Measurements from ENCODE around the gene CACNA2D1.
A peak's percentile ranks its signal among the peaks of the same experiment; 100 is the strongest.

The CACNA2D1 gene

DNA sequence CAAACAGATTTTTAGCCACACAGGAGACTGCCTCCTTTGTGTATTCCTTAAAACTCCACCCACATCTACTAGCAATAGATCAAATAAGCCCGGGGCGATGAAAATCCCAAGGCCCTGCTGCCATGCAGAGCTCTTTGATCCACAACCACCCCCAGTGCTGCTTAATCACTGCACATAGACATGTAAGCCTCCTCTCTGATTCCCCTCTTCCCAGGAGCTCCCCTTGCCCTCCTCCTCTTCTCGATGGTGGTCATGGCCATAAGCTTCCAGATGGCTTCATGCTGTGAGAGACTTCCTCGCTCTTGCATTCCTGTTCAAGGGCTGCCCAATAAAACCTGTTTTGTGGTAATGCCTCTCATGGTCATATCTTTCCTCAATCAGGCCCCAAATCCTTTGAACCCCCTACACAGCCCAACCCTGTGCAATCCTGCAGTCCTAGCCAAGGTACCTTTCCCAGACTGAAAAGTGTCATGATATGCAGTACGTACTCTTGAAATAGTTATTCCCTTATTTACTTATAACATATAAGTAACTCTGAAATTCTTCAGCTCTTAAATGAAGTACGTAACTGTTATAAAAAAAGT lies 158.5 kb downstream of the CACNA2D1 start:
- DNase-seq (ENCODE audit: low spot score) = no peak

DNA sequence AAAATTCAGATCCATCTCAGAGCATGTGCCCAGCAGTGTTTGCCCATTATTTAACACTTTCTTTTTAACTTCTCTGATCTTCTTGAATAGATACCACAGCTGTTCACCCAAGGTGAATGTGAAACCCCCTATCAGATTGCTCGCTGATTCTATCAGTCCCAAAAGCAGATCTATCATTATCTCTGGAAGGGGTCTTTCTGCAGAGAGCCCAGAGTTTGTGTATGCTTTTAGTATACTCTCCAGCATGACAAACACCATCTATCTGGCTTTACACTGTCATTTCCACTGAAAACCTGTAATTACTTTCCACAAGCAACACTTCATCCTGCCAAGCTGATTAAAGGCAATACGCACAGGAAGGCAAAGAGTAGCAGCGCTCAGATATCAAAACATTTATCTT lies 168.2 kb downstream of the CACNA2D1 start:
- no peak for DNase-seq (ENCODE audit: low spot score)

DNA sequence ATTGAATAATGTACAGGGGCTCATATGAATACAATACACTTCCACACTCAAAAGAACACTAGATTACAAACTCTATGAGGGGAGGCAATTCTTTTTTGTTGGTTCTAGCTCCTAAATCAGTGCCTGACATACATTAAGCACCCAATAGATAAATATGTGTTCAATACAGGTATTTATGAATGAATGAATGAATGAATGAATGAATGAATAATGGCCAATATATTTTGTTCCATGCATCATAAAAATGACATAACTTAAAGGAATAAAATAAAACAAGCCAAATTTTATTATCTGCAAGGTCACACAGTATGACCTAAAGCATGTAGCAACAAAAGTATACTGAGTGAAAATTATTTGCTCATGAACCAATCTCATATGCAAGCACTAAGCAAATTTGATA lies 168.9 kb downstream of the CACNA2D1 start:
- no peak for DNase-seq (ENCODE audit: low spot score)

DNA sequence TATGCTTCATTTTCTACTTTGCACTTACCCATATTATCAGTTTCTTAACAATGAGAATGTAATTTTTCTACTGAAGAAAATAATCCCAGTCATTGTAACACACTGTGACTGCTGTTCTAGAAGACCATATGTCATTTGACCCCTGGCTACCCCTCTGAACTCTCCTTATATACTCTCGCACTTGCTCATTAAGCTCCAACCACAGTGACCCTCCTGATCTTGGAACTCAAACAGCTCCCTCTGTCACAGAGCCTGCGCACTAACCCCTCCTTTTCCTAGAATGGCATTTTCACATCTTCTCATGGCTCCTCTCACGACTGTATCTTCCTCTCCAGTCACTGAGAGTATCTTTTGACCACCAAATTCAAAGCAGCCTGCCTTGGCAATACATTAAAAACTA lies 169.7 kb downstream of the CACNA2D1 start:
- no peak for DNase-seq (ENCODE audit: low spot score)

- no peak for DNase-seq (ENCODE audit: low spot score)
These were observed 172.7 kb downstream of the CACNA2D1 start for GRCh38 chr7:82270870-82271269.

DNA sequence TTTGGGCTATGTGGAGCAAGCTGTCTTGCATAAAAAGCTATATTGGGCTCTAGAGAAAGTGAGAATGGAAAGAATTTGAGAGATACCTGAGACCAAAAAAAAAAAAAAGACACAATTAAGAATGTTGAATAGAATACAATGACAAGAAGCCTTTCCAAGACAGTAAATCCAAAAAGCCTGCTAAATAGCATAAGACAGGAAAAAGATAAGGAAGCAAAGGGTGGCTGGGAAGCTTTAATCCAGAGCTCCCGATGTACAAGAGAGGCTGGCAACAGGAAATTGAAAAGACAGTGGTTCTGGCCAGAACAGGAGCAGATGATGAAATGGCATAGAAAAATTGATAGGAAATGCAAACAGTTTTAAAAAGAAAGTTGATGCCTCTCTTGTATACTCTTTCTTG lies 174.9 kb downstream of the CACNA2D1 start:
- no peak for DNase-seq (ENCODE audit: low spot score)

- no peak for DNase-seq (ENCODE audit: low spot score)
These were observed 177.5 kb downstream of the CACNA2D1 start for GRCh38 chr7:82266081-82266480.

DNA sequence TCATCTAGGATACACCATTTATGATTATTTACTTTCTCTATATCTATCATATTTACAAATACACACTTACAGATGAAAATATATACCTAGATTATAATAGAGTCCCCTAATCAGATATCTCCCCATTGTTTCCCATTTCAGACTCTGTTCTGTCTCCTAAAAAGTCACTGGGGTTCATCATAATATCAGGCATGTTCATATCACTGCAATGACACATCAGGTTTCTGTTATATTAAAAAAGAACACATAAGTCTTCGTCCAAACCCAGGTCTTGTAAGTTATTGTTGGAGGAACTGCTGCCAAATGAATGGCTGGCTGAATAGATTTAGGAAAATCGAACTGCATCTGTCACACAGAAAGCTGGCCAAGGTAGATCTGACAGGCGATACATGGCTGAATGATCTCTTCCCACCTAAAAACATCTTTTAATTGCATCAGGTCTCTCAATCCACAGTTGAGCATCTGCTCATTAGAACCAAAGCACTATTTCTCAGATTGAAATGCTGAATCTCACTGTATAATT lies 178.7 kb downstream of the CACNA2D1 start:
- no peak for DNase-seq (ENCODE audit: low spot score)

DNA sequence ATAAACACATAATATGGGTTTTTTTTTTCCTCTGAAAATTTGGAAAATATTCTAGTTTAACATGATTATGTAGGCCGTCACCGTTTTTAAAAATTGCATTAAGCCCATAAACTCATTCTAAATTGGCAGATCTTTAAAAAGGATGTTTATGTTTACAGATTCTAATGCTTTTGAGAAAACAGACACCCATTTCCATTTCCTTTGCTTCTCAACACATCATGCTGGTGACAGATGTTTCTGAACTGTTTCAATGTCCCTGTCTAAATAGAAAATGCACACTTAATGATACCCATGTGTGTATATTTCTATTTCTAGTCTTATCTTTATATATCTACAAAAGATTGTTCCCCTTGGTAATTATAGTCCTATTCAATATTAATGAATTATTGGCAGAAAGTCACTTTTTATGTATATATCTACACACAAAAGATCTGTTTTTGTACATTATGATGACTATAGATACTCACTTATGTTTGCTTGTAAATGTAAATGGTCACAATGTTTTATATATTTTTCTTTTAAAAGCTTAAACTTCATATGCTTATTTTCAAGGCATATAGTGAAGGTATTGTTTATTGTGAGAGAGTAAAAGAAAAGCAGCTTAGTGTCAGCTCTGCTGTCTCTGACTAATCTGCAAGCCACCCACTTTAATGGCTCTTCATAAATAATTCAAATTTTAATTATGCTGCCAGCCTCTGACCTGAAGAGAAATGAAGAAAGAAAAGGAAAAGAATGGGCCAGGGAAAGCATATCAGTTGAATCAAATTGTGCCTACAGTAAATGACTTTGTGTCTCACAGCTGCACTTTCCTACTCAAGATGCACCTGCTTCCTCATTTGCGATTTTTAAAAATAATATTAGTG lies 179.4 kb downstream of the CACNA2D1 start:
- DNase-seq (ENCODE audit: low spot score) = no peak

DNA sequence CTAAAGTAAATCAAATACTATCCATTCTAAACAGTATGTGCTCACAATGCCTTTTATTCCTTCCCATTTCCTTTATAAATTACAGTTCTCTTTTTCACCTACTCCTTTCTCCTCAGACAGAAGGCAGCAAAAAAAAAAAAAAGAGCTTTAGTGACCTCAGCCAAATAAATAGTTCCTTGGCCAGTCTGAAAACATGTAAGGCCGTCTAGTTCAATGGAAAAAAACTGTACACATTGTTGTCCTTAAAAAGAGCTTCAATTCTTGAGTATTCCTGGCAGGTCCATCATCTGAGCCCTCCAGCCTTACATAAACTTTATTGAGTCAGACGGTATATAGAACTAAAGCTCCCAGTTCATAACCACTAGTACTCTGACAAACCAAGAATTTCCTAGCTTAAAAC lies 185.4 kb downstream of the CACNA2D1 start:
- no peak for DNase-seq (ENCODE audit: low spot score)

- no peak for DNase-seq (ENCODE audit: low spot score)
These were observed 186.4 kb downstream of the CACNA2D1 start for GRCh38 chr7:82257118-82257695.

DNA sequence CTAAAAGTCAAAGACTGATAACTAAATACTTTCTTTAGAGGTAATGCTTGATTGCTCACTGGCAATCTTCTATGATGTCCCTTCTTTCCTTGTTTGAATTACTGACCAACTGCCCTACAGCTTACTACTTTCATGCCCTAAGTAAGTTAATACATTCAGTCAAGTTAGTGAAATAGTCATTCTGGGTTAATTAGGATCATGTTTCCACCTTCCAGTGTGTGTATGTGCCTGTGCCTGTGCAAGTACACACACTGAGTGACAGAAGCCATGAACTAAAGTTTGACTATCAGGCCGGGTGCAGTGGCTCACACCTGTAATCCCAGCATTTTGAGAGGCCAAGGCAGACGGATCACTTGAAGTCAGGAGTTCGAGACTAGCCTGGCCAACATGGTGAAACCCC lies 187.9 kb downstream of the CACNA2D1 start:
- no peak for DNase-seq (ENCODE audit: low spot score)

- no peak for DNase-seq (ENCODE audit: low spot score)
These were observed 193.0 kb downstream of the CACNA2D1 start for GRCh38 chr7:82250598-82250997.

DNA sequence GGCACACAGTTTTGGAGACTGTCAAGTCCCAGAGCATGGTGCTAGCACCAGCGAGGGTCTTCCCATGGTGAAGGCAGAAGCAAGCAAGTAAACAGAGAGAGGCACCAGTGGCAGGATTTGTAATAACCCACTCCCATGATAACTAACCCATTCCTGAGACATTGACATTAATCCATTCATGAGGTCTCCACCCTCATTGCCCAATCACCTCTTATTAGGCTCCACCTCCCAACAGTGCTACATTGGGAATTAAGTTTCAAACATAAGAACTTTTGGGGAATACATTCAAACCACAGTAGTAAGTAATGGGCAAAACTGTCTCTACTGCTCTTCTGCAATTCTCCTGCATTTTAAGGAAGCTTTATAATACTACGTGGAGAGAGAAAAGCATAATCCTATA lies 193.6 kb downstream of the CACNA2D1 start:
- DNase-seq (ENCODE audit: low spot score) = no peak

GRCh38 chr7:82247814-82248433 lies 195.7 kb downstream of the CACNA2D1 start:
- DNase-seq (ENCODE audit: low spot score) = peak; percentile 14

GRCh38 chr7:82244947-82245517 lies 198.5 kb downstream of the CACNA2D1 start:
- DNase-seq (ENCODE audit: low spot score) = no peak

DNA sequence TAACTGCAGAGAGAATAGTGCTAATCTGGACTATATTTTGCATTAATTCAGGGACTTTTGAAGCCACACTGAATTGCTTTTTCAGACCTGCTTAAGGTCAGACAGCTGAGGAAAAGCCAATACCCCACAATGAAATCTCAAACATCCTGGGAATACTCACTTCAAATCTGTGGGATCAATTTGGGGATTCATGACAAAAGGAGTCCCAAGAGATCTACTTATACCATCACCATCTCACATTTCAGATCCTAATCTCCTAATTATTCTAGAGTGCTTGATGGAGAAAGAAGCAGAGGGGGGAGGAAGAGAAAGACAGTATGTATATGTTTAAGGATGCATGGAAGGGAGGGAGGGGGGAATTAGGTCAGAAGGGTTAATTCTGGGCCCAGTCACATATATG lies 202.2 kb downstream of the CACNA2D1 start:
- DNase-seq (ENCODE audit: low spot score) = no peak

DNA sequence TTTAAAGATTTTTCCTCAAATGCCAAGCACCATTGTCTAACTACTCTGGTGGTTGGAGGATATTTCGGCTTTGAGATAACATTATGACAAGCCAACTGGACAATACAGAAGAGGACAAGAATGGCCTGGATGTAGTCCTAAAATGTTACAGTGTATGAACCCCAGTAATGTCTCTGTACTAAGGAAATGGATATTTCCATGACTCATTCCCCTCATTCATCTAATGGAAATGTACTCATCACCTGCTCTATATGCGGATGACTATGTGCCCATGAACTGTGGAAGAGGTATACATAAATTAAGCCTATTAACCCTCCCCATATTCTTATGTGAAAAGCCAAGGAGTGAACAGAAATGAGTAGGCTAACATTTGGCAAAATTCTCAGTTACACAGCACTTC lies 207.9 kb downstream of the CACNA2D1 start:
- DNase-seq (ENCODE audit: low spot score) = no peak

DNA sequence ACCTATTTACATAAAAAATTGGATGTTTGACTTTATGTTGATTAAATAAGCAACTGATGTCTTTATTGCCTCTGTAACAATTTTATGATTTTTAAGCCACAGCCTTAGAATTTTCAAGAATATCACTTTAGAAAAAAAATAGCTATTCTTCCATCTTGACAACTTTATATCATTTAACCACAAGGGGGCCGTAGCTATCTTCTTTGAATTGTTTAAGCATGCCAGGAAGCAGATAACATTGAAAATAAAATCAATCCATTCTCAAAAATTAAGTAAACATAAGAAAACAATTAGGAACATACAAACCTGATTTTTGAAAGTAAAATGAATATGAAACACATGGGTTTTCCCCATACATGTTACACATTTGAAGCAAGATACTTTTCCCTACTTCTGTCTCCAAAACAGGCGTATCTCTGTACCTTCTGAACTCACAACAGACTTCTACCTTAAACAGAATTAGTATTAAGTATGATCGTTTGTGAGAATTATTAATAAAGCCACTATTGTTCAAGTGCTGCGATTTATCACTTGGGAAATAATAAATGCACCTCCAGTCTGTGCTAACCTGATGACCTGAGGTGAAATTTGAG lies 209.0 kb downstream of the CACNA2D1 start:
- peak; percentile 61 for DNase-seq (ENCODE audit: low spot score)

DNA sequence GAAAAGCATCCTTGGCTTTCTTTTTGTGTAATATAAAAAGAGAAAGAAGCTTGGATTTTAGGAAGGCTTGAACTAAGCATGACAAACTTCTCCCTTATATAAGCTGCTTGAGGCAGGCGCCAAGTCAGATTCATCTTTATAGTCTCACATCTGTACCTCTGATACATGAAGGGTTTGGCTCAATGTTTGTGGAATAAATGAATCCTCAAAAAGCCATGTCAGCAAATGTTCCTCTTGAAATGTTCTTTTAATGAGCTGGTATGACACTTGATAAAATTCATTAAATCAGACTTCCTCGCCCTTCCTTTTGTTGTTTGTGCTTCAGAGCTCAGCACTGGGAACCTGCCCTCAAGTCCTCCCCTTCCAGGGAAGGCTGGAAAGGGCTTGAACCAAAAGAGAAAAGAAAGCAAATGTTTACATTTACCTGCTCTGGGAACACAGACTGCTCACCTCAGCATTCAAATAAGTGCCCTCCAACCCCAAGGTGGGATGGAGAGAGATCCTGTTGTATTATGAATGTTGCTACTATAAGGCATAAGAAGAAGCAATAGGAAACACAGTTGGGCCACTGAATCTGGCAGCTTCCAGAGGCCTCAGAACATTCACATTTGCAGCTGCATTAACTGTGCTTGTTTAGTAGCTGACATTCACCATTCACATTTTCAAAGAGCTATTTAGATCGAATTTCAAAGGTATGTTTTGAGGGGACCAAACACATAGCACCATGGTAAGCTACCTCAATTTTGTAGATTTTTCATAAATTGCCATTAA lies 212.6 kb downstream of the CACNA2D1 start:
- DNase-seq (ENCODE audit: low spot score) = no peak

DNA sequence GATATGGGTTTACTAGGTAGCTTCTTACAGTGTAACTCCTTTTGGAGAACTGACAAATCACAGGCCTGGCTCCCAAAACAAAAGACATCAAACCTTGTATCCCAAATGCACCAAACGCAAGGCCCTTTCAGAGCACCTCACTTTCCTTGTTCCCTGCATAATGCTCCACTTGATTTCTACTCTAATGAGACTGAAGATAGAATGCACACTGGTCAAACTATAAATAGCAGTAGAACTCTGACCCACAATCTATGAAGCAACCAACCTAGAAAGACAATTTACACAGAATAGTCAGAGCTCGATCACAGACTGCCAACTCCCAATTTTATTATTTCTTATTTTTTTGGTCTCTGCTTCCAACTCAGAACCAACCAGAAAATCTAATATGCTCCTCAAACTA lies 214.4 kb downstream of the CACNA2D1 start:
- no peak for DNase-seq (ENCODE audit: low spot score)

All from LoVo (cell line).